ENCODE measurements around the gene MAP2K6.

MAP2K6 gene

DNA sequence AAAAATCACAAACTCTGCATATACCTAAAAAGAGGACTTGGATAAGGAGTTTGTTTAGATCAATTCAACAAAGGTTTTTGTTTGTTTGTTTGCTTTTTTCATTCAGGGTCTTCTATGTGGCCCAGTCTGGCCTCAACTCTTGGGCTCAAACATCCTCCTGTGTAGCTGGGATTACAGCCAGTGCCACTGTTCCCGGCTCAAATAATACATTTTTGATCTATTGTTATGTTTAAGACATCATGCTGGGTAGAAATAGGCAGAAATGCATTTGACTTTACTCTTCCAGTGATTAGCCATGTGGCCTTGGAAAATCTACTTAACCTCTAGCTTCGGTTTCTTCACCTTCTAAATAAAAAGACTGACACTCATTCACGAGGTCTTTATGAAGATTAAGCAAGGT, 11.5 kb downstream of the MAP2K6 start:
- in situ Hi-C loops (cut with MboI; ENCODE audit: low sequenced_read_pairs) = no loop called here

DNA sequence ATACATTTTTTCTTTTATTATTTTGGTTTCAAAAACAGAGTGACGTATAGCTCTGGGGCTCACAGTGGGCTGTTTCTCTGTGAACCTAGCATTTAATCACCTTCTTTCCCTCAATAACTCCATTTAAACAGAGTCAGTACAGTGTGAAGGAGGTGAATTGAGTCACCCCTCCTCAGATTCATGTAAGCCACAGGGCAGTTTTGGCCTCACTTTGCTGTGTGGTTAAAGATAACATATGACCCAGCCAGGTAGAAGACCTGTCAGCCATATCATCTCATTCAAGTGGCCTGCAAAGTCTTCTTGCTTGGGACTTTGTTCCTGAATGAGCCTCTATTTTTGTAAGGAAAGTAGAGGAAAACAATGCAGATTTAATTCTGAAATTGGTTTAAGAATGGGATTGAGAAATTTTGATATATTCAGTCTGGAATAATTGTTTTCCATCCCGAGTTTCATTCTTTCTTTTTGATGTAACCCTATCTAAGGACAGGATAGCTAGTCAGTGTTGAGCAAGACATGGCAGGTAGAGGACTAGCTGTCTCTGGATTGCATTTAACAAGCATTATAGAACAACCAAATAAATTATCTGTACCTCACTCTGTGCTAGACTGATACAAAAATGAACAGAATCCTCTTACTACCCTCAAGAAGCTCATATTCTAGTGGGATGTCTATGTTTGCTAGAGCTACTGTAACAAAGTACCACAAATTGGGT, 13.1 kb downstream of the MAP2K6 start:
- in situ Hi-C loops (cut with MboI; ENCODE audit: low sequenced_read_pairs) = no loop called here

DNA sequence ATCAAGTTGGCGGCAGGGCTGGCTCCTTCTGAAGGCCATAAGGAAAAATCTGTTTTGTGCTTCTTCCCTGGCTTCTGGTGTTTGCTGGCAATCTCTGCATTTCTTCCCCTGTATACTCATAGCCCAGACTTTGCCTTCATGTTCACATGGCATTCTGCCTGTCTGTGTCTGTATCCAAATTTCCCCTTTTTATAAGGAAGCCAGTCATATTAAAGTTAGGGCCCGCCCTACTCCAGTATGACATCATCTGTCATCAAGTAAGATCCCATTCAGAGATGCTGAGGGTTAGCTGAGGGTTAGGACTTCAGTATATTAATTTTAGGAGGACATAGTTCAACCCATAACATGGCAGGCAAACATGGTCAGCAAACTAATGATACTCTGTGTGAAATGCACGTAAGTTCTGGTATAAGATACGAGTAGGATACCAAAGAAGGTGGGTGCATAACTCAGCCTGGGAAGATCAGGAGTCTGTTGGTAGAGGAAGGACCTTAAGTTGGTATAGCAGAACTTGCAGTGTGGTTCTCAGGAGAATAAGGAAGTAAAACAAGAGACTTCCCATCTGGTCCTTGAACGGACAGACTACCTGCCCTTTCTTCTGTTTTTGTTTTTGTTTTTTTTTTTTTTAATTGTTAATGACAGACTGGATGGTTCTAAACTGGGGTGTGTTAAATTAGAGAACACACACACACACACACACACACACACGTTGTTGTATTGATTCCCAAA, 13.9 kb downstream of the MAP2K6 start:
- in situ Hi-C loops (cut with MboI; ENCODE audit: low sequenced_read_pairs) = no loop called here

DNA sequence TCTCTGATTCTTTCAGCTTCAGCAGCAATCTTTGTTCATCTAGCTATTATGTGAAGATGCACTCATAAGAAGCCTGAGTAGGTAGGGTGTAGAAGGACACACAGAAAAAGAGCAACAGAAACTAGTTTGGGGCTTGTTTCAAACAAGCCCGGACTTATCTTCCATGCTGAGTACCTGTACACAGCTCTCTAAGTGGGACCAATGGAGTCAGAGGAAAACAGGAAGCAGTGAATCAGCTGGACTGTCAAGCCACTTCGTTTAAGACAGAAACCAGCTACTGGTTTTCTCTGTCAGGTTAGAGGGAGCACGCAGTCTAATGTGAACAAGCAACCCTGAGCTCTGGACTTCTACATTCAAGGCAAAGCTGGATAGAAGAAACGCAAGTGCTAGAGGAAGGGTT, 16.0 kb downstream of the MAP2K6 start:
- in situ Hi-C loops (cut with MboI; ENCODE audit: low sequenced_read_pairs) = no loop called here

GRCh38 chr17:69431835-69432234, 17.3 kb downstream of the MAP2K6 start:
- in situ Hi-C loops (cut with MboI; ENCODE audit: low sequenced_read_pairs) = no loop called here

GRCh38 chr17:69433093-69433492, 18.6 kb downstream of the MAP2K6 start:
- in situ Hi-C loops (cut with MboI; ENCODE audit: low sequenced_read_pairs) = no loop called here

GRCh38 chr17:69434164-69434579, 19.7 kb downstream of the MAP2K6 start:
- in situ Hi-C loops (cut with MboI; ENCODE audit: low sequenced_read_pairs) = no loop called here

GRCh38 chr17:69435971-69436696, 21.6 kb downstream of the MAP2K6 start:
- in situ Hi-C loops (cut with MboI; ENCODE audit: low sequenced_read_pairs) = no loop called here

DNA sequence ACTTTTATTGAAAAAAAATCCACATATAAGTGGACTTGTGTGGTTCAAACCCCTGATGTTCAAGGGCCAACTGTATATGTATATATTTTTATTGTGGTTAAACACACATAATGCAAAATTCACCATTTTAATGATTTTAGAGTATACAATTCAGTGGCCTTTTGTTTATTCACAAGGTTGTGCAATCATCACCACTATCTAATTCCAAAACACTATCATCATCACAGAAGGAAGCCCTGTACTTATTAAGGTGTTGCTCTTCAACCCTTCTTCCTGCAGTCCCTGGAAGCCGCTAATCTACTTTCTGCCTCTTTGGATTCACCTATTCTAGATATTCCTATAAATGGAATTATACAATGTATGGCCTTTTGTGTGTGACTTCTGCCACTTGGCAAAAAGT, 23.0 kb downstream of the MAP2K6 start:
- in situ Hi-C loops (cut with MboI; ENCODE audit: low sequenced_read_pairs) = no loop called here

GRCh38 chr17:69438776-69439175, 24.3 kb downstream of the MAP2K6 start:
- in situ Hi-C loops (cut with MboI; ENCODE audit: low sequenced_read_pairs) = no loop called here

DNA sequence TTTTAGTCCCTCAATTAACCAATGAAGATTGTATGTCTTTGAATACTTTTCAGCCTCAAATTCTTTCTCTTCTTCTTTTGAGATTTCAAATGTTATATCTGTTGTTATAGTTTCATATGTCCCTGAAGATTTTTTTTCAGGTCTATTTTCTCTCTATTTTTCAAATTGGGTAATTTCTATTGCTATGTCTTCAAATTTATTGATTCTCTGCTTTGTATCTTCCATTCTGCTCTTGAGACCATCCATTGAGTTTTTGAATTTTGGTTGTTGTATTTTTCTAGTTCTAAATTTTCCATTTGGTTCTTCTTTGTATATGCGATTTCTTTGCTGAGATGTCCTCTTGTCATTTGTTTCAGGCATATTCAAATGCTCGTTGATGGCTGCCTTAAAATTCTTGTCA, 26.7 kb downstream of the MAP2K6 start:
- in situ Hi-C loops (cut with MboI; ENCODE audit: low sequenced_read_pairs) = no loop called here

- in situ Hi-C loops (cut with MboI; ENCODE audit: low sequenced_read_pairs) = no loop called here
Observed at GRCh38 chr17:69443138-69443537, 28.6 kb downstream of the MAP2K6 start.

DNA sequence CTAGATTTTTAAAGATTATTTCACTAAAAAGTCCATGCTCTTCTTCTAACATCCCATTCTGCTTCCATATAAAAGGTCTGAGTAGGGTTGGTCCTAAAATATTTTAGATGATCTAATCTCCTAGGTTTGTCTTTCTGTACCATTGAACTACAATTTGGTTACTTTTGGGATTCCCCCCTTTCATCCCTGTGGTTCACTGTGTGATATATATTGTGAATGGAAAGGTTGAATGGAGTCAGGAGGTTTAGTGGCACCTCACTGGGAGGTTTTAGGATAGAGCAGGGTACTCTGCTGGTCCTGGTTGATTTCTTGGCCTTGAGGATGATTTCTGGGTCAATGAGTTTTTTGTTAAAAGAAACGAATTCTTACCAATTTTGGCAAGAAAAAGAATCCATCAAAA, 29.5 kb downstream of the MAP2K6 start:
- in situ Hi-C loops (cut with MboI; ENCODE audit: low sequenced_read_pairs) = no loop called here

DNA sequence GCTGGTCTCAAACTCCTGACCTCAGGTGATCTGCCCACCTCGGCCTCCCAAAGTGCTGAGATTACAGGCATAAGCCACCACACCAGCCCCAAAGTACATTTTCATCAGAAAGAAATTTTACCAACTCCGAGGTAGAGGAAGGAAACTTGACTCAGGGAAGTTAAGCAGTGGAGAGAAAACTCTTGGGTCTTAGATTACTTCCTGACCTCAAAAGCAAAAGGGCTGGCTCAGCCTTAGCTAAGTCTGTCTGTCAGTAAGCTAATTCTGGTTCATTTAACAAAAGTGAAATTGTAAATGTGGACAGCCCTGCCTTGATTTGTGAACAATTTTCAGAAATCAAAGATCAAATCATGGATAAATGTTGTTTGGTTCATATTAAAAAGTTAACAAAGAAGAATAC, 30.6 kb downstream of the MAP2K6 start:
- in situ Hi-C loops (cut with MboI; ENCODE audit: low sequenced_read_pairs) = no loop called here

DNA sequence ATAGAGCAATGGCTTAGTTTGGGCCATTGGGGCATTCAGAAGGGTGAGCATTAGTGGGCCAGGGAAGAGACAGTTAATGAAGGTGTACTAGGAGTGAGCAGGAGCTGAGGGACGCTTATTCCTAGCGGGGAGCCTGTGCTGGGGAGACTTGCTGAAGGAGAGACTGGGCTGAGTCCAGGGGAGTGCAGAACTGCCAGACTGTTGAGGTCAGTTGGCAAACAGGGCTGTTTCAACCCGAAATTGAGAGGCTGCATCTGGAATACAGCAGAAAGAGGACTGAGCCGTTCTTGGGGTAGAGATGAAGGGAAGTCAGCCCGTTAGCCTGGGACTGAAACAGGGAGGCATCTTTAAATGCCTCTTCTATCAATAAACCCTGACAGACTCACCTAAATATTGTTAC, 33.2 kb downstream of the MAP2K6 start:
- in situ Hi-C loops (cut with MboI; ENCODE audit: low sequenced_read_pairs) = no loop called here

DNA sequence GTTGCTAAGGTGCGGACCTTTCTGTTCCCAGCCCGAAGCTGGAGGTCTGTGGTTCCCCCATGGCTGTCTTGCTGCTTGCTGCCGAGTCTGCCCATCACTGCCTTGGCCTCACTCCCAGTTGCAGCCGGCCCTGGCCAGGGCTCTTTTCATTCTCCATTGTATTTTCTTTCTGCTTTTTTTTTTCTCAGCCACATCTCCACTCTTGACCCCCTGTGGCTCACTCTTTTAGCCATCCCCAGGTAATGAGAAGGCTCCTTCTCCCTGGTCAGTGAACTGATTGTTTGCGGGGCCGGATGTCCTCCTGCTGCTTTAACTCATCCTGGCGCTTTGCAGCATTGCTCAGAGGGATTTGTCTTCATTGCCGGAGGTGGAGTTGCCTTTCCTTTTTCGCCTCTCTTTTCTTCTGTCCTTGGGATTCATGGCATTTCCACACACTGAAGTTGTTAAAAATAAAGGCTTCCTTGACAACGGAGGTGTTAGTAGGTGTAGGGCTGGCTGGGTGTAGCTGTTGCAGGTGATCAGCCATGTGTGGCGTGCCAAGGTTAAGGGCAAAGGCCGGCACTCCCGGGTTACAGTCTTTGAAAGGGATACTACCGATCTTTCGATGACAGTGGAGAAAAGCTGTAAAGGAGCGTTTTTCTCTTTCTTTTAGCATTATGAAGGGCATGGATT, 34.1 kb downstream of the MAP2K6 start:
- in situ Hi-C loops (cut with MboI; ENCODE audit: low sequenced_read_pairs) = no loop called here

- in situ Hi-C loops (cut with MboI; ENCODE audit: low sequenced_read_pairs) = no loop called here
Observed at GRCh38 chr17:69450131-69450530, 35.6 kb downstream of the MAP2K6 start.

- in situ Hi-C loops (cut with MboI; ENCODE audit: low sequenced_read_pairs) = no loop called here
Observed at GRCh38 chr17:69450918-69451317, 36.4 kb downstream of the MAP2K6 start.

- in situ Hi-C loops (cut with MboI; ENCODE audit: low sequenced_read_pairs) = no loop called here
Observed at GRCh38 chr17:69451416-69452394, 37.2 kb downstream of the MAP2K6 start.

GRCh38 chr17:69452664-69453260, 38.3 kb downstream of the MAP2K6 start:
- in situ Hi-C loops (cut with MboI; ENCODE audit: low sequenced_read_pairs) = no loop called here

All from HL-60/S4 treated with phorbol 12-myristate 13-acetate at 8.2 ng/mL for 4 days and 3 days (cell line).